ENCODE results near the gene KRT32.

Gene KRT32

DNA sequence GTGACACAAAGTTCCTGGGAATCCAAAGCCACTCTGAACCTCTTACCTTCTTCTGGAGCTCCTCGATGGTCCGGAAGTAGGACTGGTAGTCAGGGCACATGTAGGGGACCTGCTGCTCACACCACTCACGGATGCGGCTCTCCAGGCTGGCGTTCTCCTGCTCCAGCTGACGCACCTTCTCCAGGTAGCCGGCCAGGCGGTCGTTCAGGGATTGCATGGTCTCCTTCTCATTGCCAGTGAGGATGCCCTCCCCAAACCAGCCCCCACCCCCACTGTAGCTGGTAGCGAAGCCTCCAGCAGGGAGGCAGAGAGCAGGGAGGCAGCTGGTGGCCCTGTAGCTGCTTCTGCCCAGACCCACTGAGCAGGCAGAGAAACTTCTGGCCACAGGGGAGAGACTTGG is 13.4 kb upstream of the KRT32 start:
- no peak for DNase-seq (ENCODE audit: low read depth)
- no peak for TF ChIP-seq CTCF (IDR thresholded peaks at IDR 0.05; ENCODE audit: low read depth, low read length, missing control alignments)
- no peak overlapping the region for H3K4me3 ChIP-seq (ENCODE audit: low read depth, low read length)

DNA sequence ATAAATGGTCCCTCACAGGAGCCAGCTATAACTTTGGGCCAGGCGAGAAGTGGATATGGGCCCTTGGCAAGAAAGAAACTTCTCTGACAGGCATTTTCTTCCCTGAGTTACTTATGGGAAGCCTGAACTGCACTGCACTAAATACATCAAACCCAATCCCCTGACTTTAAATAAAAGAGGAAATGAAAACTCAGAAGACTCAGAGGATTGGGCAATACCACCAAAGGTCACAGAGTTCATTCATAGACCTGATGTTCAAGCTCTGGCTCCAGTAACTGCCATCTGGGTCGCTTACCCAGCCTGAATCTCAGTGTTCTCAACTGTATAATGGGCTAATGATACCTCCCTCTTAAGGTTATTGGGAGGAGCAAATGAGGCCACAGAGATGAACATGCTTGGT is 12.9 kb upstream of the KRT32 start:
- no peak overlapping the region for H3K4me3 ChIP-seq (ENCODE audit: low read depth, low read length)
- no peak for TF ChIP-seq CTCF (IDR thresholded peaks at IDR 0.05; ENCODE audit: low read depth, low read length, missing control alignments)

DNA sequence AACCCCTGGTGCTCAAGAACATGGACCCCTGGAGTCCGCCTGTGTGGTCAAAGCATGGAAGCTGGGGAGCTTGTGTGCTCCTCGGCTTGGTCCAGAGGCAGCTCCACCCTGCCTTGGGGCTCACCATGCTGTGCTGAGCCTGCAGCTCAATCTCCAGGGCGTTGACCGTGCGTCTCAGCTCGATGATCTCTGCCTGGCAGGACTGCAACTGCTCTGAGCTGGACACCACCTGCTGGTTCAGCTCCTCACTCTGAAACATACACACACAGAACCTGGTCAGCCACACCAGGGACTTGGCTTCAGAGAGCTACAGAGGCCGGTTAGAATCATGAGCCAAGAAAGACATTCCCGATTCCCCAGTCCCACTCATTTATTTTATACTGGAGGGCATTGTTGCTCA is 11.1 kb upstream of the KRT32 start:
- TF ChIP-seq CTCF (IDR thresholded peaks at IDR 0.05; ENCODE audit: low read depth, low read length, missing control alignments): no peak
- DNase-seq (ENCODE audit: low read depth): no peak
- no peak overlapping the region for H3K4me3 ChIP-seq (ENCODE audit: low read depth, low read length)

More for the DNA sequence above, 12.9 kb upstream of the KRT32 start:
- DNase-seq (ENCODE audit: low read depth): no peak

GRCh38 chr17:41476866-41477815 is 10.0 kb upstream of the KRT32 start:
- H3K4me3 ChIP-seq (ENCODE audit: low read depth, low read length): no peak overlapping the region
- DNase-seq (ENCODE audit: low read depth): no peak
- TF ChIP-seq CTCF (IDR thresholded peaks at IDR 0.05; ENCODE audit: low read depth, low read length, missing control alignments): no peak

- no peak for DNase-seq (ENCODE audit: low read depth)
- no peak overlapping the region for H3K4me3 ChIP-seq (ENCODE audit: low read depth, low read length)
- no peak for TF ChIP-seq CTCF (IDR thresholded peaks at IDR 0.05; ENCODE audit: low read depth, low read length, missing control alignments)
Measured at GRCh38 chr17:41475421-41475820, 8.2 kb upstream of the KRT32 start.

DNA sequence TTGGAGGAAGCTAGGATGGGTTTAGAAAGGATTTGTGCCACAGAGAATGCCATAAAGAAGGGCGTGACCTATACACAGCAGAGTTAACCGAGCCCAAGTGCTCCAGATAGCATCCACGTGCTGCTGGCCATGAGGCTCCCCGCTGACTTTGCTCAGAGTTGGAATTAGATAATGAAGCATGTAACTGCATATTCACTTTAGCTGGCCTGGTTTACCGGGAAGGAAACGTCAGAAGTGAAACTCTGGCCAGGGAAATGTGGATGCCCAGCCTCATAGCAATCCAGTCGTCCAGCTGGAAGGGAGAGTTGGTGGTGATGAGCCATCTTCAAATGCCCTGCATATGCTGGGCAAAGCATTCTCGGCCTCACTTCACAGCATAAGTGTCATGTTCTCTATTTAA is 7.7 kb upstream of the KRT32 start:
- no peak for TF ChIP-seq CTCF (IDR thresholded peaks at IDR 0.05; ENCODE audit: low read depth, low read length, missing control alignments)
- no peak overlapping the region for H3K4me3 ChIP-seq (ENCODE audit: low read depth, low read length)
- no peak for DNase-seq (ENCODE audit: low read depth)

DNA sequence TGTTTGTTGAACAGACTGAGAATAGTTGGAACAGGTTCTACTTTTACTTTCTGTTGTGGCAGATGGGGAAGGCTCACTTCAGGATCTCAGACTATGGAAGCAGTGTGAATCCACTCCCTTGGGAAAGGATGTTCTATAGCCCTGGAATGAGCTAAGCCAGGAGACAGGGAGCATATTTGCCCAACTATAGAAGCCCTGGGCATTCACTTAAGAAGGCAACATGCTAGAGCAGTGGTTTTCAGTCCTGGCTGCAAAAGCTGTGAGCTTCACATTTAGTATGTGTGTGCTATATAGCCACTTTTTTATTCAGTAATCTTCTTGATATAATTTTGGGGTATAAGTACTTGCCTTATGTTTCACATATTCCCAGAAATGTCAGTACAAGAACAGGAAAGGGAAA is 1.2 kb upstream of the KRT32 start:
- no peak overlapping the region for H3K4me3 ChIP-seq (ENCODE audit: low read depth, low read length)
- DNase-seq (ENCODE audit: low read depth): no peak
- TF ChIP-seq CTCF (IDR thresholded peaks at IDR 0.05; ENCODE audit: low read depth, low read length, missing control alignments): no peak

Data from GM12864 (cell line).